Measurements from ENCODE around the gene ARHGAP22.

DNA sequence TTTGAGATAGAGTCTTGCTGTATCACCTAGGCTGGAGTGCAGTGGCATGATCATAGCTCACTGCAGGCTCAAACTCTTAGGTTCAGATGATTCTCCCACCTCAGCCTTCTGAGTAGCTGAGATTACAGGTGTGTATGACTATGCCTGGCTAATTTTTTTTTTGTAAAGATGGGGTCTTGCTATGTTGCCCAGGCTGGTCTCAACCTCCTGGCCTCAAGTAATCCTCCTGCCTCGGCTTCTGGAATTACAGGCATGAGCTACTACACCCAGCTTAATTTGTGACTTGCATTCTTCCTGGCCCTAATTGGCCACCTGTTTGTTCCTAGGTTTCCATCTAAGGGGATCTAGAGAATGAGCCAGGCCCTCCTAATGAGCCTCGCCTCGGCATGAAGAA lies 9.3 kb downstream of the ARHGAP22 start:
- TF ChIP-seq, protein P1, sequence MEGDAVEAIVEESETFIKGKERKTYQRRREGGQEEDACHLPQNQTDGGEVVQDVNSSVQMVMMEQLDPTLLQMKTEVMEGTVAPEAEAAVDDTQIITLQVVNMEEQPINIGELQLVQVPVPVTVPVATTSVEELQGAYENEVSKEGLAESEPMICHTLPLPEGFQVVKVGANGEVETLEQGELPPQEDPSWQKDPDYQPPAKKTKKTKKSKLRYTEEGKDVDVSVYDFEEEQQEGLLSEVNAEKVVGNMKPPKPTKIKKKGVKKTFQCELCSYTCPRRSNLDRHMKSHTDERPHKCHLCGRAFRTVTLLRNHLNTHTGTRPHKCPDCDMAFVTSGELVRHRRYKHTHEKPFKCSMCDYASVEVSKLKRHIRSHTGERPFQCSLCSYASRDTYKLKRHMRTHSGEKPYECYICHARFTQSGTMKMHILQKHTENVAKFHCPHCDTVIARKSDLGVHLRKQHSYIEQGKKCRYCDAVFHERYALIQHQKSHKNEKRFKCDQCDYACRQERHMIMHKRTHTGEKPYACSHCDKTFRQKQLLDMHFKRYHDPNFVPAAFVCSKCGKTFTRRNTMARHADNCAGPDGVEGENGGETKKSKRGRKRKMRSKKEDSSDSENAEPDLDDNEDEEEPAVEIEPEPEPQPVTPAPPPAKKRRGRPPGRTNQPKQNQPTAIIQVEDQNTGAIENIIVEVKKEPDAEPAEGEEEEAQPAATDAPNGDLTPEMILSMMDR (conservative IDR thresholded peaks at IDR 0.05 in 1 of 2, IDR thresholded peaks at IDR 0.05 in 1 of 2; ENCODE audit: extremely low read depth in 1 of 2, insufficient read depth in 1 of 2, low read depth in 1 of 2, low read length in 2 of 2) = no peak
- TF ChIP-seq EZH2 (IDR thresholded peaks at IDR 0.05; ENCODE audit: borderline replicate concordance, low read length) = no peak
